NOMO-1 treated with dmso at 0.1 percent for 144 hours (cell line): ENCODE measurements around the gene KIAA1217.

Source experiments
- DNase-seq: peaks from one replicate; lab custom pipeline; 2025; ENCODE audit not compliant: unreplicated experiment; lab: John Stamatoyannopoulos, UW

KIAA1217 gene

GRCh38 chr10:24208661-24209431, at the start of gene KIAA1217:
Gene KIAA1217 (plus strand): TSS chr10:24209138. CDS start chr10:24209194, 56 bp downstream.
- DNase-seq = no peak

- no peak for DNase-seq
Observed at GRCh38 chr10:24162206-24162985, 46.5 kb upstream of the KIAA1217 start.

- DNase-seq = no peak
Observed at GRCh38 chr10:24163485-24163884, 45.5 kb upstream of the KIAA1217 start.

- no peak for DNase-seq
Observed at GRCh38 chr10:24168258-24169170, 40.4 kb upstream of the KIAA1217 start.

- no peak for DNase-seq
Observed at GRCh38 chr10:24170199-24170598, 38.7 kb upstream of the KIAA1217 start.

- DNase-seq = no peak
Observed at GRCh38 chr10:24172909-24173308, 36.0 kb upstream of the KIAA1217 start.

GRCh38 chr10:24174014-24174413, 34.9 kb upstream of the KIAA1217 start:
- no peak for DNase-seq

- DNase-seq = no peak
Observed at GRCh38 chr10:24176658-24177057, 32.3 kb upstream of the KIAA1217 start.

GRCh38 chr10:24177636-24178035, 31.3 kb upstream of the KIAA1217 start:
- DNase-seq = no peak

GRCh38 chr10:24180891-24181290, 28.0 kb upstream of the KIAA1217 start:
- no peak for DNase-seq

GRCh38 chr10:24184455-24184854, 24.5 kb upstream of the KIAA1217 start:
- DNase-seq = no peak

- no peak for DNase-seq
Observed at GRCh38 chr10:24193330-24193729, 15.6 kb upstream of the KIAA1217 start.

GRCh38 chr10:24197263-24197662, 11.7 kb upstream of the KIAA1217 start:
- no peak for DNase-seq

GRCh38 chr10:24201503-24202180, 7.3 kb upstream of the KIAA1217 start:
- DNase-seq = no peak

- no peak for DNase-seq
Observed at GRCh38 chr10:24202181-24202570, 6.8 kb upstream of the KIAA1217 start.

- no peak for DNase-seq
Observed at GRCh38 chr10:24205821-24206220, 3.1 kb upstream of the KIAA1217 start.

GRCh38 chr10:24206334-24206733, 2.6 kb upstream of the KIAA1217 start:
- DNase-seq = no peak

GRCh38 chr10:24206926-24207325, 2.0 kb upstream of the KIAA1217 start:
- DNase-seq = no peak

- DNase-seq = no peak
Observed at GRCh38 chr10:24207341-24207740, 1.6 kb upstream of the KIAA1217 start.

- DNase-seq = no peak
Observed at GRCh38 chr10:24207781-24208611, 942 bp upstream of the KIAA1217 start.
